BE2C (cell line): Measurements from ENCODE around the gene PHLDB2.

ENCODE experiments used
- DNase-seq: peaks from one replicate; pipeline ENCODE4 v3.0.0-alpha.2; 2020
- H3K27me3 ChIP-seq: fragments of 250-450 bp; sonication (Bioruptor Pico); 2 replicates; pipeline ENCODE4 v1.5.1; 2020; ENCODE audit warnings: mild to moderate bottlenecking
- H3K36me3 ChIP-seq: fragments of 250-450 bp; sonication (Bioruptor Pico); 2 replicates; pipeline ENCODE4 v1.5.1; 2020; ENCODE audit warnings: mild to moderate bottlenecking
- H3K4me1 ChIP-seq: fragments of 250-450 bp; sonication (Bioruptor Pico); 2 replicates; pipeline ENCODE4 v1.5.1; 2020
- H3K4me3 ChIP-seq: 2 replicates; pipeline ENCODE4 v1.5.1; 2011; ENCODE audit warnings: low read depth, low read length
- H3K9me3 ChIP-seq: fragments of 250-450 bp; sonication (Bioruptor Pico); 2 replicates; pipeline ENCODE4 v1.5.1; 2020
- TF ChIP-seq, protein P1 (sequence below): IDR thresholded peaks from 2 replicates; pipeline ENCODE4 v1.5.1; 2012; ENCODE audit warnings: mild to moderate bottlenecking, low read depth, low read length

PHLDB2 gene

DNA sequence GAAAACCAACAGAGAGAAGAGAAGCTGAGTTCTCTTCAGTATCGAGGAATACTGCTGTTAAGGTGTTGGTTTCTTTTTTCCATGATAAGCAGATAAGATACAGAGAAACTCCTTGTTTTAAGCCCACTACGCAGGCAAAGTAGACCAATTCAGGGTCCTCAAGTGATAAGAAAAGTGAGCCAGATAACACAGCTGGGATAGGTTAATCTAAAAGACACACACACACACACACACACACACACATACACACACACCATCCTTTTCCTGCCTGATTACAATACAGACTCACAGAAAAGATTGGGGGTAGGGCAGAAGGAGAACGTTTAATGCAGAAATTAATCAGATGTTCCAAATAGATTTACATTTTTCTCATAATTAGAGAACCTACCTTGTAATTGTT lies 6.5 kb upstream of the PHLDB2 start:
- Histone ChIP-seq H3K4me1 (no peaks in the 10 kb centered on the region), H3K36me3 (no peaks in the 10 kb centered on the region), H3K4me3 (no peak overlapping the region), H3K9me3 (no peaks in the 10 kb centered on the region), H3K27me3 (0 out of 2 replicates have a peak, but pooled peaks cover 3% of the 10 kb centered on the region)
- no peak for DNase-seq
- TF ChIP-seq, protein P1, sequence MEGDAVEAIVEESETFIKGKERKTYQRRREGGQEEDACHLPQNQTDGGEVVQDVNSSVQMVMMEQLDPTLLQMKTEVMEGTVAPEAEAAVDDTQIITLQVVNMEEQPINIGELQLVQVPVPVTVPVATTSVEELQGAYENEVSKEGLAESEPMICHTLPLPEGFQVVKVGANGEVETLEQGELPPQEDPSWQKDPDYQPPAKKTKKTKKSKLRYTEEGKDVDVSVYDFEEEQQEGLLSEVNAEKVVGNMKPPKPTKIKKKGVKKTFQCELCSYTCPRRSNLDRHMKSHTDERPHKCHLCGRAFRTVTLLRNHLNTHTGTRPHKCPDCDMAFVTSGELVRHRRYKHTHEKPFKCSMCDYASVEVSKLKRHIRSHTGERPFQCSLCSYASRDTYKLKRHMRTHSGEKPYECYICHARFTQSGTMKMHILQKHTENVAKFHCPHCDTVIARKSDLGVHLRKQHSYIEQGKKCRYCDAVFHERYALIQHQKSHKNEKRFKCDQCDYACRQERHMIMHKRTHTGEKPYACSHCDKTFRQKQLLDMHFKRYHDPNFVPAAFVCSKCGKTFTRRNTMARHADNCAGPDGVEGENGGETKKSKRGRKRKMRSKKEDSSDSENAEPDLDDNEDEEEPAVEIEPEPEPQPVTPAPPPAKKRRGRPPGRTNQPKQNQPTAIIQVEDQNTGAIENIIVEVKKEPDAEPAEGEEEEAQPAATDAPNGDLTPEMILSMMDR: no peak

DNA sequence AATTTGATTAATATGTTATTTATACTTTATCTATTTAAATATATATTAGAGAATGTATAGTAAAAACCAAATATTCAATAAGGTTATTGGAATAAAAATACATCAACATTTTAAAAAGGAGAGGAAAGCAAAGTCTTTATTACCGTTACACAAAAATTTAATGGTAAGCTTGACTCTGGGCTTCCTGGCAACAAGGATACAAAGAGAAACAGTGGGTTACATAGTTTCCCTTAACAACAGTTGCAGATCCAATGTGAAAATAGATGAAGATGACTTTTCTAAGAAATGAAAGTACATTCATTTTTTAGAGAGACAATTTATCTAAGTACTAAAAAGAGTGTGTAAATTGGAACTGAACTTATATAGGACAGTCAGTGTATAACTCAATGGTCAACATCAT lies 6.0 kb upstream of the PHLDB2 start:
- DNase-seq: no peak
- H3K9me3 ChIP-seq: no peaks in the 10 kb centered on the region
- H3K4me3 ChIP-seq: no peak overlapping the region
- no peaks in the 10 kb centered on the region for H3K4me1 ChIP-seq
- no peaks in the 10 kb centered on the region for H3K36me3 ChIP-seq
- TF ChIP-seq, protein P1: no peak
- 0 out of 2 replicates have a peak, but pooled peaks cover 3% of the 10 kb centered on the region for H3K27me3 ChIP-seq

GRCh38 chr3:111854990-111855389 lies 4.1 kb upstream of the PHLDB2 start:
- TF ChIP-seq, protein P1: no peak
- no peaks in the 10 kb centered on the region for H3K36me3 ChIP-seq
- H3K9me3 ChIP-seq: no peaks in the 10 kb centered on the region

DNA sequence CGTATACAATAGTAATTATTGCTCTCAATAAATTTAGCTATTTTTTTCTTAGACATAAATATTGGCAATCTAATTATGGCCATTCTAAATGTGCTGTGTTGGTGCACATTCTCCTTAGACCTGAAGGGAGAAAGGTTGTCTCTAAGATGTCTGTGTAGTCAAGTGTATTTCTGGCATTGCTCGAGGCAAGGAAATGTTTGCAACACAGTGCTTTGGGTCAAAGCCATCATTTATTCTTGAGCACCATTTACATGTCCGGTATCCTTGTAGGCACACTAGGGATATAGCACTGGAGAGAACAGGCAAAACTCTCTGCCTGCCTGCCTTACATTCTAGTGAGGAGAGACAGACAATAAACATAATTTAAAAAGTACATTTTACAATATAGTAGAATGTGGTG lies 2.6 kb upstream of the PHLDB2 start:
- Histone ChIP-seq H3K36me3 (no peaks in the 10 kb centered on the region), H3K9me3 (no peaks in the 10 kb centered on the region), H3K27me3 (peaks cover 35% of the 10 kb centered on the region), H3K4me1 (no peaks in the 10 kb centered on the region), H3K4me3 (no peak overlapping the region)
- TF ChIP-seq, protein P1: no peak
- DNase-seq: no peak

More at GRCh38 chr3:111854990-111855389, 4.1 kb upstream of the PHLDB2 start:
- Histone ChIP-seq H3K27me3 (peaks cover 20% of the 10 kb centered on the region), H3K4me1 (no peaks in the 10 kb centered on the region), H3K4me3 (no peak overlapping the region)
- DNase-seq: no peak

DNA sequence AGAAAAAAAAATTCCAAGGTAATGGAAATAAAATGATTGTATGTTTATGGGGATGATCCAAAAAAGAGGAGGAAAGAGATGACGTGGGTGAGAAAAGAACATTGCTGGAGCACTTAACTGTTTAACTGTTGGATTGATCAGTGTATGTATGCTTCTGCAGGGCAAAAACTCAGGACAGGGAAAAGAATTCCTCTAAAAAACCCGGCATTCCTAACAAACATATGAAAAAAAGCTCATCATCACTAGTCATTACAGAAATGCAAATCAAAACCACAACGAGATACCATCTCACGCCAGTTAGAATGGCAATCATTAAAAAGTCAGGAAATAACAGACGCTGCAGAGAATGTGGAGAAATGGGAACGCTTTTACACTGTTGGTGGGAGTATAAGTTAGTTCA lies 1.6 kb upstream of the PHLDB2 start:
- no peaks in the 10 kb centered on the region for H3K36me3 ChIP-seq
- peaks cover 45% of the 10 kb centered on the region for H3K27me3 ChIP-seq
- H3K4me1 ChIP-seq: no peaks in the 10 kb centered on the region
- DNase-seq: no peak
- TF ChIP-seq, protein P1: no peak
- no peak overlapping the region for H3K4me3 ChIP-seq
- H3K9me3 ChIP-seq: no peaks in the 10 kb centered on the region

- TF ChIP-seq, protein P1: no peak
- H3K4me1 ChIP-seq: no peaks in the 10 kb centered on the region
- no peak overlapping the region for H3K4me3 ChIP-seq
- H3K36me3 ChIP-seq: no peaks in the 10 kb centered on the region
- DNase-seq: no peak
- peaks cover 48% of the 10 kb centered on the region for H3K27me3 ChIP-seq
- no peaks in the 10 kb centered on the region for H3K9me3 ChIP-seq
Measured at GRCh38 chr3:111858642-111859041, 423 bp upstream of the PHLDB2 start.
